A549 (cell line): ENCODE data around the gene KMT5C. TPM values are rescaled to one million over a fixed set of nuclear protein-coding genes. Genes with fewer than 3 reads are reported as not detected.
A peak's percentile ranks its signal among the peaks of the same experiment; 100 is the strongest.

Experiments
- ATAC-seq, 2 experiments: fragments of 200-7000 bp in 1 of 2; fragments of >200 bp in 1 of 2; cut with Nextera tagmentation in 1 of 2; cut with Tn5 transposase in 1 of 2; 3 replicates each; pipeline versions ENCODE4 v1.8.0 to v1.9.1; 2018 to 2020; ENCODE audit warnings: mild to moderate bottlenecking in 1 of 2, moderate library complexity in 1 of 2
- CTCF ChIA-PET: fragments of 300-600 bp; sonication (Branson Sonifier 250); formaldehyde crosslinking; extraction: SDS; loops from one replicate; lab custom pipeline; 2021; ENCODE audit warnings: antibody characterized with exemption, inconsistent platforms; lab: Yijun Ruan, JAX
- POLR2A ChIA-PET: fragments of 350-600 bp; formaldehyde crosslinking; extraction: SDS; loops from one replicate; lab custom pipeline; 2021; ENCODE audit warnings: antibody characterized with exemption, inconsistent platforms; lab: Yijun Ruan, JAX
- DNase-seq, 2 experiments: peaks; one replicate each; pipeline versions ENCODE4 v3.0.0 to v3.0.0-alpha.2; 2011 to 2016; ENCODE audit warnings: low read depth in 1 of 2, low spot score in 1 of 2
- FAIRE-seq: peaks from 2 replicates; lab custom pipeline; 2011; peaks lifted over from hg19 to GRCh38; lab: Jason Lieb, UNC
- H3K27ac ChIP-seq, 2 experiments: fragments of >200 bp; sonication (Bioruptor Twin); formaldehyde crosslinking; 3 replicates each; pipeline ENCODE4 v1.5.1; 2016 to 2017
- H3K4me1 ChIP-seq: fragments of >200 bp; sonication (Bioruptor Twin); formaldehyde crosslinking; 3 replicates; pipeline ENCODE4 v1.6.1; 2016
- H3K4me2 ChIP-seq: fragments of >200 bp; sonication (Bioruptor Twin); formaldehyde crosslinking; 3 replicates; pipeline ENCODE4 v1.6.1; 2016
- H3K4me3 ChIP-seq: fragments of >200 bp; sonication (Bioruptor Twin); formaldehyde crosslinking; 3 replicates; pipeline ENCODE4 v1.5.1; 2016
- H3K9me3 ChIP-seq: fragments of >200 bp; sonication (Bioruptor Twin); formaldehyde crosslinking; 3 replicates; pipeline ENCODE4 v1.6.1; 2016
- ATOH8 ChIP-seq: fragments of 250-450 bp; sonication (Bioruptor Pico); IDR thresholded peaks from 2 replicates; pipeline ENCODE4 v1.5.0; 2020; ENCODE audit warnings: low read depth, mild to moderate bottlenecking, moderate library complexity
- CBX2 ChIP-seq: fragments of 200-600 bp; sonication (generic); IDR thresholded peaks from 2 replicates; pipeline ENCODE4 v1.6.1; 2016; ENCODE audit warnings: low read depth, mild to moderate bottlenecking, borderline replicate concordance
- CBX8 ChIP-seq: fragments of 200-600 bp; sonication (generic); IDR thresholded peaks from 2 replicates; pipeline ENCODE4 v1.6.1; 2016
- CEBPB ChIP-seq, 2 experiments: fragments of >200 bp in 1 of 2; sonication (Bioruptor Twin) in 1 of 2; formaldehyde crosslinking in 1 of 2; IDR thresholded peaks; 2 replicates each; pipeline ENCODE4 v1.6.1; 2012 to 2016
- CHD4 ChIP-seq: fragments of 200-600 bp; sonication (generic); IDR thresholded peaks from 2 replicates; pipeline ENCODE4 v1.6.1; 2016; ENCODE audit warnings: antibody characterized with exemption, mild to moderate bottlenecking, borderline replicate concordance
- EHF ChIP-seq: fragments of 250-450 bp; sonication (Bioruptor Pico); IDR thresholded peaks from 2 replicates; pipeline ENCODE4 v1.5.0; 2020; ENCODE audit warnings: mild to moderate bottlenecking
- EP300 ChIP-seq, 2 experiments: fragments of >200 bp; sonication (Bioruptor Twin); formaldehyde crosslinking; IDR thresholded peaks; 2 replicates in 1 of 2; 3 replicates in 1 of 2; pipeline ENCODE4 v1.6.1; 2016 to 2017
- ESRRA ChIP-seq: fragments of 150-350 bp; IDR thresholded peaks from 2 replicates; pipeline ENCODE4 v1.6.1; 2014; ENCODE audit warnings: mild to moderate bottlenecking, low read length, borderline replicate concordance
- FOSL2 ChIP-seq, 2 experiments: fragments of 450-650 bp in 1 of 2; fragments of >200 bp in 1 of 2; sonication (Bioruptor Twin) in 1 of 2; formaldehyde crosslinking; IDR thresholded peaks; 2 replicates each; pipeline versions ENCODE4 v1.5.0 to v1.6.1; 2016 to 2020; ENCODE audit warnings: mild to moderate bottlenecking in 1 of 2, moderate library complexity in 1 of 2
- GATA3 ChIP-seq: IDR thresholded peaks from 2 replicates; pipeline ENCODE4 v1.6.1; 2012; ENCODE audit warnings: borderline replicate concordance
- HMGXB4 ChIP-seq: fragments of 250-450 bp; sonication (Bioruptor Pico); IDR thresholded peaks from 2 replicates; pipeline ENCODE4 v1.5.0; 2021; ENCODE audit warnings: mild to moderate bottlenecking, moderate library complexity, borderline replicate concordance
- HOXA7 ChIP-seq: fragments of 250-450 bp; sonication (Bioruptor Pico); IDR thresholded peaks from 2 replicates; pipeline ENCODE4 v1.5.0; 2020; ENCODE audit warnings: mild to moderate bottlenecking, moderate library complexity
- JUN ChIP-seq, 2 experiments: fragments of >200 bp; sonication (Bioruptor Twin); formaldehyde crosslinking; IDR thresholded peaks; 2 replicates in 1 of 2; 3 replicates in 1 of 2; pipeline ENCODE4 v1.6.1; 2016 to 2017
- MYC ChIP-seq: IDR thresholded peaks from 2 replicates; pipeline ENCODE4 v1.6.1; 2012; ENCODE audit warnings: mild to moderate bottlenecking, inconsistent platforms, low read length, improper control_type of control experiment, borderline replicate concordance
- NPAS2 ChIP-seq: fragments of 250-450 bp; sonication (Bioruptor Pico); IDR thresholded peaks from 2 replicates; pipeline ENCODE4 v1.8.0; 2022; ENCODE audit warnings: mild to moderate bottlenecking, moderate library complexity, borderline replicate concordance
- NR3C1 ChIP-seq: fragments of >200 bp; sonication (Bioruptor Twin); formaldehyde crosslinking; IDR thresholded peaks from 3 replicates; pipeline ENCODE4 v1.6.1; 2017
- RAD21 ChIP-seq, 2 experiments: fragments of >200 bp in 1 of 2; sonication (Bioruptor Twin) in 1 of 2; formaldehyde crosslinking in 1 of 2; IDR thresholded peaks in 1 of 2; conservative IDR thresholded peaks in 1 of 2; 2 replicates in 1 of 2; 3 replicates in 1 of 2; pipeline ENCODE4 v1.6.1; 2012 to 2018; ENCODE audit warnings: inconsistent platforms in 1 of 2
- RARB ChIP-seq: fragments of 250-450 bp; sonication (Bioruptor Pico); IDR thresholded peaks from 2 replicates; pipeline ENCODE4 v1.8.0; 2021; ENCODE audit warnings: mild to moderate bottlenecking, moderate library complexity
- SREBF2 ChIP-seq: fragments of 450-650 bp; IDR thresholded peaks from 2 replicates; pipeline ENCODE4 v1.6.1; 2014; ENCODE audit warnings: mild to moderate bottlenecking, moderate library complexity
- TFCP2L1 ChIP-seq: fragments of 250-450 bp; sonication (Bioruptor Pico); IDR thresholded peaks from 2 replicates; pipeline ENCODE4 v1.5.0; 2021; ENCODE audit warnings: mild to moderate bottlenecking
- TP53 ChIP-seq: fragments of 250-450 bp; sonication (Bioruptor Pico); IDR thresholded peaks from 2 replicates; pipeline ENCODE4 v1.5.0; 2021; ENCODE audit warnings: mild to moderate bottlenecking, moderate library complexity
- USF2 ChIP-seq: fragments of 450-650 bp; IDR thresholded peaks from 2 replicates; pipeline ENCODE4 v1.6.1; 2014; ENCODE audit warnings: antibody characterized with exemption
- ZC3H11A ChIP-seq: fragments of 450-650 bp; IDR thresholded peaks from 2 replicates; pipeline ENCODE4 v1.6.1; 2014; ENCODE audit warnings: antibody characterized with exemption, mild to moderate bottlenecking
- WGBS: methylation state at CpG from one replicate; pipeline ENCODE4 v1.1.6; 2017; ENCODE audit errors: missing lambda C conversion rate; 5-methylcytosine and 5-hydroxymethylcytosine counted together
- polyA plus RNA-seq, 4 experiments: library from polyadenylated mRNA; depleted of rRNA in 3 of 4; stranded (reverse); fragments of >200 nt; fragmentation: RNase III in 1 of 4; extraction: RNeasy Plus Mini Kit Qiagen cat#74134 plus additional on column Dnase treatment in 1 of 4; gene quantifications; 2 replicates in 3 of 4; 3 replicates in 1 of 4; pipeline ENCODE4 v1.2.3, GENCODE V29; 2011 to 2017

The KMT5C gene
- polyA plus RNA-seq, 2 of the 4 experiments (the other 2 are of a cell fraction): 9.5 to 15.2 TPM

- no peak for TF ChIP-seq EHF
- TF ChIP-seq NPAS2 (CRISPR knock-in tag): no peak
- TF ChIP-seq ATOH8 (CRISPR knock-in tag): no peak
- TF ChIP-seq CHD4: no peak
- no peak for TF ChIP-seq HOXA7 (CRISPR knock-in tag)
Measured at GRCh38 chr19:55302318-55302703, 37.4 kb upstream of the KMT5C start (continued).

- WGBS: 87% methylated on average over 11 of the region's 11 CpGs
- FAIRE-seq (no peak), DNase-seq (no peak), ATAC-seq (no peak)
- POLR2A ChIA-PET: no interaction called here
- no peak overlapping the region for H3K27ac ChIP-seq
- H3K4me2 ChIP-seq: no peak overlapping the region
- H3K9me3 ChIP-seq: no peaks in the 10 kb centered on the region
- H3K4me1 ChIP-seq: peaks cover 6% of the 10 kb centered on the region; the same call in 2 of the 3 replicates
- CTCF ChIA-PET: interaction anchor here (1.1 to 10.1 kb wide), 13 partner anchors 13 to 201 kb away, joined by 3 to 306 read pairs (median 32); partner anchors contain the start of genes GARIN5B, HSPBP1, KMT5C and TMEM150B
- no peak for TF ChIP-seq ESRRA
- TF ChIP-seq FOSL2 (IDR thresholded peaks at IDR 0.05): no peak
- TF ChIP-seq FOSL2 (CRISPR knock-in tag; IDR thresholded peaks at IDR 0.05): no peak
- TF ChIP-seq CBX8: no peak
- TF ChIP-seq MYC: no peak
- no peak for TF ChIP-seq NR3C1
- TF ChIP-seq ATOH8 (CRISPR knock-in tag): no peak
- TF ChIP-seq HOXA7 (CRISPR knock-in tag): no peak
- no peak for TF ChIP-seq CBX2
- H3K4me3 ChIP-seq: no peak overlapping the region
Measured at GRCh38 chr19:55303477-55303876, 36.2 kb upstream of the KMT5C start.

- Histone ChIP-seq H3K4me1 (peaks cover 6% of the 10 kb centered on the region; the same call in 2 of the 3 replicates), H3K4me3 (no peak overlapping the region), H3K4me2 (no peak overlapping the region), H3K9me3 (no peaks in the 10 kb centered on the region), H3K27ac (no peak overlapping the region)
- peak; percentile 66 to 85 for DNase-seq
- 86% methylated on average over 22 of the region's 39 CpGs for WGBS
- ChIA-PET CTCF (interaction anchor here (0.8 to 10.1 kb wide), 8 partner anchors 12 to 179 kb away, joined by 3 to 306 read pairs (median 12); partner anchors contain the start of genes GARIN5B, KMT5C, TMEM150B and TMEM238), POLR2A (interaction anchor here (1.0 kb wide), 1 partner anchor 35 kb away, joined by 3 read pairs; no protein-coding TSS in a partner anchor)
- ATAC-seq: peak; percentile 58 to 80; a peak in 5 of 6 replicates
- no peak for FAIRE-seq
- TF ChIP-seq ZC3H11A (no peak), GATA3 (no peak), JUN (IDR thresholded peaks at IDR 0.05) (no peak), CEBPB (IDR thresholded peaks at IDR 0.05) (no peak), RAD21 (conservative IDR thresholded peaks at IDR 0.05 in 1 of 2, IDR thresholded peaks at IDR 0.05 in 1 of 2) (no peak), RARB (CRISPR knock-in tag) (no peak), USF2 (no peak), TFCP2L1 (CRISPR knock-in tag) (no peak), HMGXB4 (CRISPR knock-in tag) (no peak), EP300 (IDR thresholded peaks at IDR 0.05) (no peak), CHD4 (no peak), TP53 (CRISPR knock-in tag) (no peak), SREBF2 (no peak)
Measured at GRCh38 chr19:55304279-55304978, 35.2 kb upstream of the KMT5C start.
